A673 (cell line): Measurements from ENCODE around the gene GLDN. TPM values are rescaled to one million over a fixed set of nuclear protein-coding genes. Genes with fewer than 3 reads are reported as not detected.

Experiments used
- BruUV-seq: library from RNA; stranded (reverse); fragments of 400-500 nt; replicated peaks from 2 replicates; lab custom pipeline; 2021; lab: Mats Ljungman, UMichigan
- CTCF ChIA-PET: fragments of 300-600 bp; sonication (Branson Sonifier 250); formaldehyde crosslinking; loops from one replicate; lab custom pipeline; 2022; ENCODE audit warnings: antibody characterized with exemption; lab: Charles Lee
- POLR2A ChIA-PET: fragments of 300-600 bp; sonication (Branson Sonifier 250); formaldehyde crosslinking; loops from one replicate; lab custom pipeline; 2022; ENCODE audit warnings: antibody characterized with exemption; ENCODE audit not compliant: low non-redundant PET; lab: Charles Lee
- DNase-seq: peaks from one replicate; pipeline ENCODE4 v3.0.0-alpha.2; 2015; ENCODE audit warnings: low spot score
- H3K27ac ChIP-seq: fragments of 200-600 bp; sonication (generic); 2 replicates; pipeline ENCODE4 v1.5.1; 2016; ENCODE audit warnings: mixed run types, low read depth, mild to moderate bottlenecking, mixed read lengths, antibody characterized with exemption, low read length; ENCODE audit not compliant: poor library complexity, severe bottlenecking
- H3K27me3 ChIP-seq: fragments of 200-600 bp; sonication (generic); replicated peaks from 2 replicates; pipeline ENCODE4 v1.6.1; 2017; ENCODE audit warnings: mixed run types, low read depth, mild to moderate bottlenecking, mixed read lengths, antibody characterized with exemption, low read length; ENCODE audit not compliant: insufficient read depth, poor library complexity
- H3K36me3 ChIP-seq: fragments of 200-600 bp; sonication (generic); 2 replicates; pipeline ENCODE4 v1.6.1; 2016; ENCODE audit warnings: mixed run types, mild to moderate bottlenecking, mixed read lengths, antibody characterized with exemption, low read length; ENCODE audit not compliant: insufficient read depth, poor library complexity, severe bottlenecking
- H3K4me1 ChIP-seq: fragments of 200-600 bp; sonication (generic); 2 replicates; pipeline ENCODE4 v1.6.1; 2017; ENCODE audit warnings: mixed run types, mild to moderate bottlenecking, mixed read lengths, antibody characterized with exemption, low read length; ENCODE audit not compliant: insufficient read depth, poor library complexity, severe bottlenecking
- H3K4me3 ChIP-seq: fragments of 200-600 bp; sonication (generic); 2 replicates; pipeline ENCODE4 v1.5.1; 2016; ENCODE audit warnings: low read depth, mixed run types, mild to moderate bottlenecking, mixed read lengths, low read length; ENCODE audit not compliant: poor library complexity, severe bottlenecking
- H3K9me3 ChIP-seq: fragments of 200-600 bp; sonication (generic); 2 replicates; pipeline ENCODE4 v1.6.1; 2016; ENCODE audit warnings: mixed run types, low read depth, mild to moderate bottlenecking, mixed read lengths, antibody characterized with exemption, low read length; ENCODE audit not compliant: poor library complexity, severe bottlenecking
- EZH2 ChIP-seq: fragments of 200-600 bp; sonication (generic); IDR thresholded peaks from 2 replicates; pipeline ENCODE4 v1.6.1; 2017; ENCODE audit warnings: borderline replicate concordance, low read depth, mild to moderate bottlenecking, mixed read lengths, antibody characterized with exemption, low read length; ENCODE audit not compliant: poor library complexity, severe bottlenecking
- intact Hi-C: fragments of 100-400 bp; cut with micrococcal nuclease; formaldehyde crosslinking; loops from one replicate; pipeline ENCODE4 v1.10.0; 2022; ENCODE audit not compliant: unreplicated experiment
- total RNA-seq: library from RNA; stranded (reverse); gene quantifications from 2 replicates; pipeline ENCODE4 v1.2.3, GENCODE V29; 2021
- TF ChIP-seq, protein P1 (sequence below): fragments of 300-800, 200-600 bp; sonication (generic); conservative IDR thresholded peaks from 2 replicates; pipeline ENCODE4 v1.5.1; 2017; ENCODE audit warnings: low read depth, mild to moderate bottlenecking, antibody characterized with exemption, low read length, moderate library complexity, mixed read lengths

The GLDN gene
- total RNA-seq, 1 experiment from 2014 or later, result not detected

DNA sequence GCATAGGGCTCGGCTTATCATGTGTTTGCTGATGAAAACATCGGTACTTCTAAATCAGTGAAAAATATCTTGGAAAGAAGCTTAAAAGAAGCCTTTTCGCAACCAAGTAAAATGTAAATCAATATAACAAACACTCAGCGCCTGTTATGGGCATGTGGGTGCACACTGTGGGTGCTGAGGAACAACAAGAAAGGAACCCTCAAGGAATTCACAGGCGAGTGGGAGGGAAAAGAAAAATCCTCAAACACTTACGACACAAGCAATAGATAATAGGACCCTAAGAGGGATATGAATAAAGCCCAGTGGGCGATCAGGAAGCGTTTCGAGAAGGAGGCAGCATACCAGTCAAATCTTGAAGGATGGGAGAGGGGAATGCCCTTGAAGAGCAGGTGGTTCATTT lies 21.9 kb downstream of the GLDN start:
- Histone ChIP-seq H3K27me3 (peaks cover 4% of the 10 kb centered on the region), H3K27ac (no peak overlapping the region), H3K9me3 (no peaks in the 10 kb centered on the region), H3K4me1 (no peaks in the 10 kb centered on the region), H3K4me3 (no peak overlapping the region), H3K36me3 (no peaks in the 10 kb centered on the region)
- no TSS peak for BruUV-seq
- no peak for DNase-seq
- ChIA-PET POLR2A (no interaction called here), CTCF (no interaction called here)
- intact Hi-C loops, result loop anchor here (10.0 kb wide), 1 partner anchor 319 kb away; no protein-coding TSS in a partner anchor
- TF ChIP-seq, protein P1, sequence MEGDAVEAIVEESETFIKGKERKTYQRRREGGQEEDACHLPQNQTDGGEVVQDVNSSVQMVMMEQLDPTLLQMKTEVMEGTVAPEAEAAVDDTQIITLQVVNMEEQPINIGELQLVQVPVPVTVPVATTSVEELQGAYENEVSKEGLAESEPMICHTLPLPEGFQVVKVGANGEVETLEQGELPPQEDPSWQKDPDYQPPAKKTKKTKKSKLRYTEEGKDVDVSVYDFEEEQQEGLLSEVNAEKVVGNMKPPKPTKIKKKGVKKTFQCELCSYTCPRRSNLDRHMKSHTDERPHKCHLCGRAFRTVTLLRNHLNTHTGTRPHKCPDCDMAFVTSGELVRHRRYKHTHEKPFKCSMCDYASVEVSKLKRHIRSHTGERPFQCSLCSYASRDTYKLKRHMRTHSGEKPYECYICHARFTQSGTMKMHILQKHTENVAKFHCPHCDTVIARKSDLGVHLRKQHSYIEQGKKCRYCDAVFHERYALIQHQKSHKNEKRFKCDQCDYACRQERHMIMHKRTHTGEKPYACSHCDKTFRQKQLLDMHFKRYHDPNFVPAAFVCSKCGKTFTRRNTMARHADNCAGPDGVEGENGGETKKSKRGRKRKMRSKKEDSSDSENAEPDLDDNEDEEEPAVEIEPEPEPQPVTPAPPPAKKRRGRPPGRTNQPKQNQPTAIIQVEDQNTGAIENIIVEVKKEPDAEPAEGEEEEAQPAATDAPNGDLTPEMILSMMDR, result no peak
- TF ChIP-seq EZH2, result no peak

DNA sequence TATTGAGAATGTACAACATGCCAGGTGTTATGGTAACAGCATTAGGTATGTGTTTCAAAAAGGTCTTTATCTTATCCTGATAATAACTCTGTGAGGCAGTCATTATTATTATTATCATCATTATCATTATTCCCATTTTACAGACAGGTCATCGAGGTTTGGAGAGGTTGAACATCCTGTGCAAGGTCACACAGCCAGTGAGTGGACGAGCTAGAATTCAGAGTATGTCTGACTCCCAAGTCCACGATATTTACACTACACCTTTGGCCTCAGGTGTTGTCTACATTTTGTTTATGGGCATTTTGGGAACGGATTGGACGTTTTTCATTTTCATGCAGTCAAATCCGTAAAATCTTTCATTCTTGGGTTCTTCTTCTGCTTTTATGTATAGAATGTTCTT lies 24.0 kb downstream of the GLDN start:
- Histone ChIP-seq H3K4me1 (no peaks in the 10 kb centered on the region), H3K36me3 (no peaks in the 10 kb centered on the region), H3K9me3 (no peaks in the 10 kb centered on the region), H3K27ac (no peak overlapping the region), H3K4me3 (no peak overlapping the region), H3K27me3 (peaks cover 4% of the 10 kb centered on the region)
- intact Hi-C loops, result loop anchor here (10.0 kb wide), 1 partner anchor 321 kb away; no protein-coding TSS in a partner anchor
- POLR2A ChIA-PET, result no interaction called here
- TF ChIP-seq, protein P1, result no peak
- no peak for TF ChIP-seq EZH2
- CTCF ChIA-PET, result interaction anchor here (0.6 kb wide), 1 partner anchor 9 kb away, joined by 4 read pairs; no protein-coding TSS in a partner anchor
- no TSS peak for BruUV-seq
- no peak for DNase-seq

- Histone ChIP-seq H3K4me3 (no peak overlapping the region), H3K4me1 (no peaks in the 10 kb centered on the region), H3K36me3 (no peaks in the 10 kb centered on the region), H3K27me3 (peaks cover 4% of the 10 kb centered on the region), H3K27ac (no peak overlapping the region), H3K9me3 (no peaks in the 10 kb centered on the region)
- no peak for DNase-seq
- no TSS peak for BruUV-seq
- ChIA-PET CTCF (interaction anchor here (0.6 kb wide), 1 partner anchor 8 kb away, joined by 4 read pairs; no protein-coding TSS in a partner anchor), POLR2A (no interaction called here)
- intact Hi-C loops, result loop anchor here (10.0 kb wide), 1 partner anchor 321 kb away; no protein-coding TSS in a partner anchor
- TF ChIP-seq EZH2, result no peak
- TF ChIP-seq, protein P1, result no peak
Observed at GRCh38 chr15:51366071-51366470, 24.6 kb downstream of the GLDN start.
